ENCODE results near the gene CALHM6.

The CALHM6 gene

DNA sequence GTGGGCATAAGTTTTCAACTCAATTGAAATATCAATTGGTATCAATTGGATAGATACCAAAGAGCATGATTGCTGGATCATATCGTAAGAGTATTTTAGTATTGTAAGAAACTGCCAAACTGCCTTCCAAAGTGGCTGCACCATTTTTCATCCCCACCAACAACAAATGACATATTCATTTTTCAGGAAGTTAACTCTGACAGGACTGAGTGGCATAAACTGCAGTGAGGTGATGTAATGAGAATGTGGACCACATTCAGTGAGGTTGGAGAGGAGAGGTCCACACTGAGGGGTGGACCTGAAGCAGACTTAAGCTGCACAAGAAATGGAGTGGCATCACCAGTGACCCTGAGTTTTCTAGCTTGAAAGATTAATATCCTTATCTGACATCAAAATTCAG, 11.6 kb upstream of the CALHM6 start:
- TF ChIP-seq, protein P1, sequence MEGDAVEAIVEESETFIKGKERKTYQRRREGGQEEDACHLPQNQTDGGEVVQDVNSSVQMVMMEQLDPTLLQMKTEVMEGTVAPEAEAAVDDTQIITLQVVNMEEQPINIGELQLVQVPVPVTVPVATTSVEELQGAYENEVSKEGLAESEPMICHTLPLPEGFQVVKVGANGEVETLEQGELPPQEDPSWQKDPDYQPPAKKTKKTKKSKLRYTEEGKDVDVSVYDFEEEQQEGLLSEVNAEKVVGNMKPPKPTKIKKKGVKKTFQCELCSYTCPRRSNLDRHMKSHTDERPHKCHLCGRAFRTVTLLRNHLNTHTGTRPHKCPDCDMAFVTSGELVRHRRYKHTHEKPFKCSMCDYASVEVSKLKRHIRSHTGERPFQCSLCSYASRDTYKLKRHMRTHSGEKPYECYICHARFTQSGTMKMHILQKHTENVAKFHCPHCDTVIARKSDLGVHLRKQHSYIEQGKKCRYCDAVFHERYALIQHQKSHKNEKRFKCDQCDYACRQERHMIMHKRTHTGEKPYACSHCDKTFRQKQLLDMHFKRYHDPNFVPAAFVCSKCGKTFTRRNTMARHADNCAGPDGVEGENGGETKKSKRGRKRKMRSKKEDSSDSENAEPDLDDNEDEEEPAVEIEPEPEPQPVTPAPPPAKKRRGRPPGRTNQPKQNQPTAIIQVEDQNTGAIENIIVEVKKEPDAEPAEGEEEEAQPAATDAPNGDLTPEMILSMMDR (conservative IDR thresholded peaks at IDR 0.05; ENCODE audit: control insufficient read depth, insufficient read depth, low read depth, low read length) = no peak
- DNase-seq (ENCODE audit: low read depth) = no peak
- no peak overlapping the region for H3K4me3 ChIP-seq (ENCODE audit: control insufficient read depth, low read depth, low read length)

- H3K4me3 ChIP-seq (ENCODE audit: control insufficient read depth, low read depth, low read length) = no peak overlapping the region
- TF ChIP-seq, protein P1 (conservative IDR thresholded peaks at IDR 0.05; ENCODE audit: control insufficient read depth, insufficient read depth, low read depth, low read length) = no peak
- no peak for DNase-seq (ENCODE audit: low read depth)
Observed at GRCh38 chr6:116450185-116450710, 10.9 kb upstream of the CALHM6 start.

DNA sequence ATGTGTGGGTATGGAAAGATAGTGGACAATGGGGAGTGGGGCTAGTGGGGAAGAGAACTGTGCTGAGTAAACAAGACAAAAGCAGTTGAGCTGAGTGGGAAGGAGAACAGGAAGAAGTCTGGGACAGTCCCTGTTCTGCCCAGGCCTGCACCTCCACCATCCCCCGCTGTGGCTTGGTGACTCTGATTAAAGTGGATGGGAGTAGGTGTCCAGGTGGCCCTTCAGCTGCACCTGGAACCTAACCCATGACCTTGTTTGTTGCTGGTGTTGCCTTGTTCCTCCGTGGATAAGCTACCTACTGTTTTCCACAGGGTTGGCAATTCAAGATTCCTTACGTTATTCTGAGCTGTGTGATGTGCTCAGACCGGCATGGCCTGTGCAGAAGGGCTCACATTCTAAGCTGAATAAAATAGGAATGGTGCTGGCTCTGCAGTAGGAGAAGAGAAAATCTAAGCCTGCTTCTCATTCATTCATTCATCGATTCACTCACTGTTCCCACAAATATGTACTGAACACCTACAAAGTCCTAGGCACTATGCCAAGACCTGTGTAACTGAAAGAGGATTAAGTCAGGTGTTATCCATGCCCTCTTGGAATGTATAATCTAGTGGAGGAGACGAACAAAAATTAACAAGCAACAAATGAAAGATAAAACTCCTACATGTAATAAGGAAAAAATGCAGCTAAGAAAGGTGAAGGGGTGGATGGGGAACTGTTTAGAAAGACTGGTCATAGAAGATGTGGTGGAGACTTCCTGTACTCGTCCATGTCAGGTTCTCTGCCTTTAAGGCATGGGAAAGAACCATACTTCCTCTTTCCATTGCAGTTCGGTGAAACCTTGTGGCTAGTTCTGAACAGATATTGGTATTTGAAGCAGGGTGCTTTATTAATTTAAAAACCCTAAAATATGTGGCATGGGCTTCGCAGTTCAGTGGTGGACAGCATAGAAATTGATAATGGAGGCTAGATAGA, 10.1 kb upstream of the CALHM6 start:
- TF ChIP-seq, protein P1 (conservative IDR thresholded peaks at IDR 0.05; ENCODE audit: control insufficient read depth, insufficient read depth, low read depth, low read length) = no peak
- no peak overlapping the region for H3K4me3 ChIP-seq (ENCODE audit: control insufficient read depth, low read depth, low read length)
- DNase-seq (ENCODE audit: low read depth) = no peak

GRCh38 chr6:116451916-116452315, 9.3 kb upstream of the CALHM6 start:
- TF ChIP-seq, protein P1 (conservative IDR thresholded peaks at IDR 0.05; ENCODE audit: control insufficient read depth, insufficient read depth, low read depth, low read length) = no peak
- no peak overlapping the region for H3K4me3 ChIP-seq (ENCODE audit: control insufficient read depth, low read depth, low read length)
- no peak for DNase-seq (ENCODE audit: low read depth)

- DNase-seq (ENCODE audit: low read depth) = no peak
- TF ChIP-seq, protein P1 (conservative IDR thresholded peaks at IDR 0.05; ENCODE audit: control insufficient read depth, insufficient read depth, low read depth, low read length) = no peak
- no peak overlapping the region for H3K4me3 ChIP-seq (ENCODE audit: control insufficient read depth, low read depth, low read length)
Observed at GRCh38 chr6:116452531-116452930, 8.6 kb upstream of the CALHM6 start.

DNA sequence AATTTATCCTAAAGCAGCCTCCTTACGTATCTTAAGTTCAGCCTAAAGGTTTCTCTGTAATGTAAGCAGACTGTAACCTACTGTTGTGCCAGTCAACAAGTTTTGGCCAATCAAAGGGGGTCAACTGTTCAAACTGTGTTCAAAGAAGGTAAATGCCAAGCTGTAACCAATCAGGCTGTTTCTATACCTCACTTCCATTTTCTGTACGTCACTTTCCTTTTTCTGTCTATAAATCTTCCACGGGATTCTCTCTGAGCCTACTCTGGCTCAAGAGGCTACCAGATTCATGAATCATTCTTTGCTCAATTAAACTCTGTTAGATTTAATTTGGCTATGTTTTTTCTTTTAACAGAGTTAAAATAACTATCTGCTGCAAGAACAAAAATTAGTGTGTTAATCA, 5.1 kb upstream of the CALHM6 start:
- no peak overlapping the region for H3K4me3 ChIP-seq (ENCODE audit: control insufficient read depth, low read depth, low read length)
- TF ChIP-seq, protein P1 (conservative IDR thresholded peaks at IDR 0.05; ENCODE audit: control insufficient read depth, insufficient read depth, low read depth, low read length) = no peak
- no peak for DNase-seq (ENCODE audit: low read depth)

All from fibroblast of mammary gland (primary cell).